HEK293T (cell line): ENCODE measurements around the gene CBFA2T2.

Experiments
- FOXA1 ChIP-seq: fragments of 450-650 bp; IDR thresholded peaks from 2 replicates; pipeline ENCODE4 v1.6.1; 2016; ENCODE audit warnings: mild to moderate bottlenecking
- HDGF ChIP-seq: fragments of 450-650 bp; IDR thresholded peaks from 2 replicates; pipeline ENCODE4 v1.6.1; 2017; ENCODE audit warnings: antibody characterized with exemption, borderline replicate concordance
- SP1 ChIP-seq: fragments of 450-650 bp; IDR thresholded peaks from 2 replicates; pipeline ENCODE4 v1.6.1; 2017
- TARDBP ChIP-seq: fragments of 450-650 bp; IDR thresholded peaks from 2 replicates; pipeline ENCODE4 v1.6.1; 2016
- ZNF384 ChIP-seq: fragments of 450-650 bp; IDR thresholded peaks from 2 replicates; pipeline ENCODE4 v1.6.1; 2016

- TF ChIP-seq SP1: no peak
- TF ChIP-seq FOXA1: no peak
- TF ChIP-seq HDGF: no peak
- no peak for TF ChIP-seq ZNF384
- TF ChIP-seq TARDBP: no peak
Measured at GRCh38 chr20:33693289-33693688, 203.4 kb downstream of the CBFA2T2 start.
